GM12891 (cell line): ENCODE data around the gene ALKBH2.

ENCODE experiments used
- POLR2A ChIP-seq: IDR thresholded peaks from 2 replicates; pipeline ENCODE4 v1.6.1; 2011; ENCODE audit warnings: low read depth, low read length, control low read depth
- POLR2AphosphoS5 ChIP-seq: IDR thresholded peaks from 2 replicates; pipeline ENCODE4 v1.6.1; 2011; ENCODE audit warnings: low read depth, low read length, control low read depth
- TAF1 ChIP-seq: IDR thresholded peaks from 2 replicates; pipeline ENCODE4 v1.6.1; 2011; ENCODE audit warnings: low read depth, low read length, control low read depth

- TF ChIP-seq POLR2AphosphoS5 (no peak), TAF1 (no peak), POLR2A (no peak)
Measured at GRCh38 chr12:109127533-109128242, 34.4 kb upstream of the ALKBH2 start.
